Neuronal stem cell (in vitro differentiated cells): ENCODE results near the gene C14orf132.

Source experiments
- DNase-seq: peaks from one replicate; pipeline ENCODE4 v3.0.0-alpha.2; 2013; ENCODE audit warnings: low spot score
- H2AFZ ChIP-seq: one replicate; pipeline ENCODE4 v1.6.1; 2013; ENCODE audit warnings: mild to moderate bottlenecking, low read length, inconsistent platforms
- H2AK5ac ChIP-seq: 2 replicates; pipeline ENCODE4 v1.6.1; 2013; ENCODE audit warnings: low read depth, mild to moderate bottlenecking, inconsistent platforms, low read length, moderate library complexity, mixed read lengths
- H2BK120ac ChIP-seq: 2 replicates; pipeline ENCODE4 v1.6.1; 2013; ENCODE audit warnings: low read depth, mild to moderate bottlenecking, inconsistent platforms, low read length, moderate library complexity, mixed read lengths
- H2BK12ac ChIP-seq: one replicate; pipeline ENCODE4 v1.6.1; 2013; ENCODE audit warnings: low read length, inconsistent platforms
- H2BK15ac ChIP-seq: 2 replicates; pipeline ENCODE4 v1.6.1; 2013; ENCODE audit warnings: mild to moderate bottlenecking, low read length, inconsistent platforms, mixed read lengths
- H2BK5ac ChIP-seq: one replicate; pipeline ENCODE4 v1.6.1; 2013; ENCODE audit warnings: inconsistent platforms, mild to moderate bottlenecking, low read length, moderate library complexity
- H3K14ac ChIP-seq: one replicate; pipeline ENCODE4 v1.6.1; 2013; ENCODE audit warnings: low read length, inconsistent platforms
- H3K18ac ChIP-seq: 2 replicates; pipeline ENCODE4 v1.6.1; 2013; ENCODE audit warnings: low read length, inconsistent platforms
- H3K23ac ChIP-seq: 2 replicates; pipeline ENCODE4 v1.6.1; 2013; ENCODE audit warnings: low read depth, mild to moderate bottlenecking, mixed read lengths, low read length, inconsistent platforms; ENCODE audit not compliant: poor library complexity
- H3K27ac ChIP-seq: replicated peaks from 3 replicates; pipeline ENCODE4 v1.5.1; 2013; ENCODE audit warnings: low read length, inconsistent platforms
- H3K27me3 ChIP-seq, 3 experiments: 2 replicates each; pipeline ENCODE4 v1.6.1; 2013; ENCODE audit warnings: low read length in 3 of 3, mild to moderate bottlenecking in 2 of 3, inconsistent platforms in 1 of 3, low read depth in 1 of 3, mixed read lengths in 1 of 3, moderate library complexity in 1 of 3; ENCODE audit not compliant: control insufficient read depth in 3 of 3, insufficient read depth in 3 of 3
- H3K36me3 ChIP-seq, 2 donors: replicated peaks in 1 of 2; 2 replicates each; pipeline ENCODE4 v1.6.1; 2013; ENCODE audit warnings: low read length in 2 of 2; ENCODE audit not compliant: control insufficient read depth in 2 of 2, insufficient read depth in 2 of 2
- H3K4ac ChIP-seq: 2 replicates; pipeline ENCODE4 v1.6.1; 2013; ENCODE audit warnings: inconsistent platforms, mild to moderate bottlenecking, low read length, moderate library complexity
- H3K4me1 ChIP-seq, 2 donors: 1 replicate in 1 of 2; 2 replicates in 1 of 2; pipeline ENCODE4 v1.6.1; 2013; ENCODE audit warnings: low read length in 2 of 2, low read depth in 1 of 2; ENCODE audit not compliant: control insufficient read depth in 2 of 2, insufficient read depth in 1 of 2
- H3K4me2 ChIP-seq: one replicate; pipeline ENCODE4 v1.6.1; 2013; ENCODE audit warnings: mild to moderate bottlenecking, low read length, inconsistent platforms; ENCODE audit not compliant: insufficient read depth, poor library complexity, severe bottlenecking
- H3K4me3 ChIP-seq, 2 donors: 2 replicates each; pipeline ENCODE4 v1.5.1; 2013; ENCODE audit warnings: low read length in 2 of 2, mild to moderate bottlenecking in 2 of 2, inconsistent platforms in 1 of 2, moderate library complexity in 1 of 2
- H3K79me1 ChIP-seq: one replicate; pipeline ENCODE4 v1.6.1; 2013; ENCODE audit warnings: low read depth, mild to moderate bottlenecking, inconsistent platforms, low read length, moderate library complexity
- H3K9ac ChIP-seq: one replicate; pipeline ENCODE4 v1.6.1; 2013; ENCODE audit warnings: mild to moderate bottlenecking, low read depth, low read length, inconsistent platforms; ENCODE audit not compliant: poor library complexity
- H3K9me3 ChIP-seq, 2 donors: replicated peaks in 1 of 2; 2 replicates each; pipeline versions ENCODE3 to v1.6.1; 2013; ENCODE audit warnings: low read length in 2 of 2, mild to moderate bottlenecking in 2 of 2, inconsistent platforms in 1 of 2, low read depth in 1 of 2, mixed read lengths in 1 of 2, moderate library complexity in 1 of 2; ENCODE audit not compliant: control insufficient read depth in 2 of 2, insufficient read depth in 1 of 2
- H4K8ac ChIP-seq: one replicate; pipeline ENCODE4 v1.6.1; 2013; ENCODE audit warnings: low read depth, mild to moderate bottlenecking, inconsistent platforms, low read length, moderate library complexity
- H4K91ac ChIP-seq: one replicate; pipeline ENCODE4 v1.6.1; 2013; ENCODE audit warnings: low read length, low read depth, mild to moderate bottlenecking, inconsistent platforms; ENCODE audit not compliant: poor library complexity
- WGBS, 2 donors: extraction: QIAGEN DNeasy Blood & Tissue Kit; methylation state at CpG; one replicate each; pipeline ENCODE4 v1.1.7; 2013; ENCODE audit warnings: missing lambda C conversion rate in 2 of 2, mixed read lengths in 1 of 2; ENCODE audit not compliant: insufficient read length in 2 of 2, insufficient replicate concordance in 1 of 2; ENCODE audit errors: extremely low coverage in 2 of 2; 5-methylcytosine and 5-hydroxymethylcytosine counted together

The C14orf132 gene

DNA sequence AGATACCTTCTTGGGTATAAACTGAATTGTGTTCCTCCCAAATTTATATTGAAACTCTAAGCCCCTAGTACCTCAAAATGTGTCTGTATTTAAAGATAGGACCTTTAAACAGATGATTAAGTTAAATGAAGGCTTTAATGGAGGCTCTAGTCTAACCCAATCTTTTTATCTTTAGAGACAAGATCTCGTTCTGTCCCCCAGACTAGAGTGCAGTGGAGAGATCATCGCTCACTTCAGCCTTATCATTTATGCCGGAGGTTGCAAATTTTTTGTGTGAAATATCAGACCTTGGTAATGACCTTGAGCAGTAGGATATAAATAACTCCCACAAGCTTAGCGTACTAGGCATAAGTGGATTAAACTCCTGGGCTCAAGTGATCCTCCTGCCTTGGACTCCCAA, 81.8 kb downstream of the C14orf132 start:
- Histone ChIP-seq H3K18ac (no peak overlapping the region), H3K27ac (no peak overlapping the region), H2AFZ (no peak overlapping the region), H2BK5ac (no peak overlapping the region), H3K79me1 (no peaks in the 10 kb centered on the region), H3K27me3 (peaks cover 0 to 4% (median 0%) of the 10 kb centered on the region in 3 experiments), H2BK120ac (no peak overlapping the region), H3K36me3 (no peaks in the 10 kb centered on the region), H3K9ac (no peak overlapping the region), H3K9me3 (peaks cover 0 to 4% of the 10 kb centered on the region in 2 donors), H3K23ac (no peak overlapping the region), H4K91ac (no peak overlapping the region), H3K14ac (no peak overlapping the region), H2BK12ac (no peak overlapping the region), H3K4ac (no peak overlapping the region), H3K4me2 (no peak overlapping the region), H3K4me1 (no peaks in the 10 kb centered on the region), H3K4me3 (no peak overlapping the region), H2AK5ac (no peak overlapping the region), H2BK15ac (no peak overlapping the region), H4K8ac (no peak overlapping the region)
- WGBS, 2 donors, result no CpG with 5 or more reads among the region's 4 CpGs
- no peak for DNase-seq

DNA sequence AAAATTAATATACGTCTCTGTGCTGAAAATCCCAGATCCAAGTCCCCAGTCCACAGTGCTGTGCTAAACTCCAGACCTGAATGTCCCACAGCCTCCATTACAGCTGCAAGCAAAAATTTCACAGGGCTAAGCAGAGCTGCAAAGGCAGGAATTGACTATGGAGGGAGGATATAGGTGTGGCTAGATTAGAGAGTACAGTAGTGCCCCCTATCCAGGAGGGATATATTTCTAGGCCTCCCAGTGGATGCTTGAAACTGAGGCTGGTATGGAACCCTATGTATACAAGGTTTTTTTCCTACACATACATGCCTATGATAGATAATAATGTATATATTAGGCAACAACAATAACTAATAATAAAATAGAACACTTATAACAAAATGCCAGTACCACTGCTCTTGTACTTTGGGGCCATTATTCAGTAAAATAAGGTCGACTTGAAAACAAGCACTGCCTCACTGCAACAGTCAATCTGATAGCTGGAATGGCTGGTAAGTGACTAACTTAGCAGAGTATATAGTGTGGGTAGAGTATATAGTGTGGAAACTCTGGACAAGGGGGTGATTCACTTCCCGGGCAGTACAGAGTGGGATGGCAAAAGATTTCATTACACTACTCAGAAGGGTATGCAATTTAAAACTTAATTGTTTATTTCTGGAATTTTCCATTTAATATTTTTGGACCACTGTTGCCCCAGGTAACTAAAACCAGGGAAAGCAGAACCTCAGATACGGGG, 82.7 kb downstream of the C14orf132 start:
- no peak overlapping the region for H2BK12ac ChIP-seq
- no peaks in the 10 kb centered on the region for H3K36me3 ChIP-seq
- H3K27me3 ChIP-seq, result peaks cover 0 to 4% (median 0%) of the 10 kb centered on the region in 3 experiments
- no peak overlapping the region for H3K4me2 ChIP-seq
- no peak overlapping the region for H2AK5ac ChIP-seq
- H3K9ac ChIP-seq, result no peak overlapping the region
- no peak overlapping the region for H2BK120ac ChIP-seq
- H3K4ac ChIP-seq, result no peak overlapping the region
- H3K27ac ChIP-seq, result no peak overlapping the region
- H3K9me3 ChIP-seq, result peaks cover 0 to 4% of the 10 kb centered on the region in 2 donors
- no peak overlapping the region for H2AFZ ChIP-seq
- WGBS, 2 donors, result no CpG with 5 or more reads among the region's 4 CpGs
- H2BK5ac ChIP-seq, result no peak overlapping the region
- no peaks in the 10 kb centered on the region for H3K4me1 ChIP-seq
- H3K79me1 ChIP-seq, result no peaks in the 10 kb centered on the region
- H4K8ac ChIP-seq, result no peak overlapping the region
- H3K23ac ChIP-seq, result no peak overlapping the region
- no peak overlapping the region for H3K14ac ChIP-seq
- H3K4me3 ChIP-seq, result no peak overlapping the region
- no peak for DNase-seq
- no peak overlapping the region for H4K91ac ChIP-seq
- no peak overlapping the region for H3K18ac ChIP-seq
- no peak overlapping the region for H2BK15ac ChIP-seq

DNA sequence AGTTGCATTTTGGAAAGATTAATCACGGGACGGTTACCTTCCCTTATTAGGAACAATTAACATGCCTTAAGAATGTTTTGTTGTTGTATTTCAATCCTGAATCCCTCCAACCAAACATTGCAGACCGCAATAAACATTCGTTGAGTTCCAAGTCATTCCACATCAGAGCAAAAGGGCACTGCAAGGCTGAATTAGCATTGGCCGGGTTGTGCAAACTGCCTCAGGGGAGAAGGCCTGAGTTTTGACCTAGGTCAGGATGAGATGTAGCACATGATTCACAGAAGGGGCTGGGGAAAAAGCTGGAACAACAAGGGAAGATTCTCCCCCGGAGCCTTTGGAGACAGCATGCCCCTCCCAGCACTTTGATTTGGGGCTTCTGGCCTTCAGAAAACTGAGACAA, 83.3 kb downstream of the C14orf132 start:
- no peak overlapping the region for H2BK120ac ChIP-seq
- no peak overlapping the region for H4K8ac ChIP-seq
- no peak overlapping the region for H3K4me3 ChIP-seq
- H3K9me3 ChIP-seq, result peaks cover 0 to 1% of the 10 kb centered on the region in 2 donors
- H3K14ac ChIP-seq, result no peak overlapping the region
- no peaks in the 10 kb centered on the region for H3K36me3 ChIP-seq
- no peak overlapping the region for H3K4me2 ChIP-seq
- H2AK5ac ChIP-seq, result no peak overlapping the region
- H2AFZ ChIP-seq, result no peak overlapping the region
- H2BK5ac ChIP-seq, result no peak overlapping the region
- no peak overlapping the region for H2BK12ac ChIP-seq
- H3K4me1 ChIP-seq, result no peaks in the 10 kb centered on the region
- H3K18ac ChIP-seq, result no peak overlapping the region
- H3K27me3 ChIP-seq, result peaks cover 0 to 4% (median 0%) of the 10 kb centered on the region in 3 experiments
- DNase-seq, result no peak
- H2BK15ac ChIP-seq, result no peak overlapping the region
- H3K79me1 ChIP-seq, result no peaks in the 10 kb centered on the region
- H3K9ac ChIP-seq, result no peak overlapping the region
- no peak overlapping the region for H3K27ac ChIP-seq
- H3K4ac ChIP-seq, result no peak overlapping the region
- H3K23ac ChIP-seq, result no peak overlapping the region
- no CpG with 5 or more reads among the region's 6 CpGs for WGBS, 2 donors
- no peak overlapping the region for H4K91ac ChIP-seq

DNA sequence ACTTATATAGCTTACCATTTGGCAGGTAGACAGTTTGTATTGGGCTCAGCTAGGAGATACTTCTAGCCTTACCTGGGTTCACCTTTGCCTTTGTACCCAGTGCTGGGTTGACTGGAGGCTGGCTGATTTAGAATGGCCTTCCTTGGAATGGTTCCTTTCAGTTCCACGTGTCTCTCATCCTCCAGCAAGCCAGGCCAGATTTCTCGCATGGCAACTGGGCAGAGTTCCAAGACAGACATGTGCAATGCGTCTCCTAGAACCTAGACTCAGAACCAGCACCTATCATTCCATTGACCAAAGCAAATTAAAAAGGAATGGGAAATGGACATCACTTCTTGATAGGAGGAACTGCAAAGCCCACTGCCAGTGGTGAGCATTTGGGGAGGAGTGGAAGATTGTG, 86.4 kb downstream of the C14orf132 start:
- Histone ChIP-seq H3K18ac (no peak overlapping the region), H3K4me2 (no peak overlapping the region), H2BK12ac (no peak overlapping the region), H3K27ac (no peak overlapping the region), H3K4me3 (no peak overlapping the region), H3K9ac (no peak overlapping the region), H2BK15ac (no peak overlapping the region), H2BK120ac (no peak overlapping the region), H4K91ac (no peak overlapping the region), H2AK5ac (no peak overlapping the region), H2AFZ (no peak overlapping the region), H3K14ac (no peak overlapping the region), H3K79me1 (no peaks in the 10 kb centered on the region), H3K9me3 (no peaks in the 10 kb centered on the region), H4K8ac (no peak overlapping the region), H3K27me3 (peaks cover 0 to 14% (median 0%) of the 10 kb centered on the region in 3 experiments), H3K23ac (no peak overlapping the region), H3K4ac (no peak overlapping the region), H3K4me1 (no peaks in the 10 kb centered on the region), H3K36me3 (no peaks in the 10 kb centered on the region), H2BK5ac (no peak overlapping the region)
- DNase-seq, result no peak
- WGBS, 2 donors, result no CpG with 5 or more reads among the region's 3 CpGs
